ENCODE results near the gene NBPF11. TPM values are rescaled to one million over a fixed set of nuclear protein-coding genes. Genes with fewer than 3 reads are reported as not detected.
"Not testable (repeated sequence)": the region's sequence is repeated elsewhere in the genome, so short reads cannot be mapped to it uniquely, and the experiment has no call there.

Gene NBPF11
- total RNA-seq, 4 donors from 2014 or later, result 10.0 to 27.3 (median 18.7) TPM

DNA sequence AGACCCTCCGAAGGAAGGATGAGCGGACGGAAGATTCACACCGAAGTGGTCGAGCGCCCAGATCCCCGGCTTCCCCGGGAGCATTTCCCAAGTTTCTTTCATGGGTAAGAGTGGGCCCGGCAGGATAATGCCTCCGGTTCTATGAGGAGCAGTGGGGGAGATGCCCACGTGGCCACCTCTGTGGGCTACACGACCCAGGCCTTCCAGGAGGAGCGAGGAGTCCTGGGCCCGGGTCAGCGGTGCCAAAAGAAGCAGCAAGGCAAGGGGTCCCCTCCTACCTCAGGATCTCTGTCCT is 7.9 kb upstream of the NBPF11 start:
- Histone ChIP-seq H3K36me3 (no peaks in the 10 kb centered on the region), H3K4me3 (no peak overlapping the region), H3K4me1 (no peaks in the 10 kb centered on the region), H3K27me3 (peaks cover 45% of the 10 kb centered on the region), H3K9me3 (no peaks in the 10 kb centered on the region), H3K27ac (no peak overlapping the region)
- intact Hi-C loops (cut with DNase I; ENCODE audit: low total_unique reads) (no loop called here), in situ Hi-C loops (cut with MboI; ENCODE audit: low pct_ligation_motif_present in 1 of 4, low pct_unique_long_range_greater_than_20kb in 1 of 4, low sequenced_read_pairs in 3 of 4) (no loop called here)
- 80% methylated on average over 15 of the region's 15 CpGs; no CpG with 5 or more reads in 1 of the 2 donors for WGBS, 2 donors (ENCODE audit: low coverage in 1 of 2)
- TF ChIP-seq, protein P1, sequence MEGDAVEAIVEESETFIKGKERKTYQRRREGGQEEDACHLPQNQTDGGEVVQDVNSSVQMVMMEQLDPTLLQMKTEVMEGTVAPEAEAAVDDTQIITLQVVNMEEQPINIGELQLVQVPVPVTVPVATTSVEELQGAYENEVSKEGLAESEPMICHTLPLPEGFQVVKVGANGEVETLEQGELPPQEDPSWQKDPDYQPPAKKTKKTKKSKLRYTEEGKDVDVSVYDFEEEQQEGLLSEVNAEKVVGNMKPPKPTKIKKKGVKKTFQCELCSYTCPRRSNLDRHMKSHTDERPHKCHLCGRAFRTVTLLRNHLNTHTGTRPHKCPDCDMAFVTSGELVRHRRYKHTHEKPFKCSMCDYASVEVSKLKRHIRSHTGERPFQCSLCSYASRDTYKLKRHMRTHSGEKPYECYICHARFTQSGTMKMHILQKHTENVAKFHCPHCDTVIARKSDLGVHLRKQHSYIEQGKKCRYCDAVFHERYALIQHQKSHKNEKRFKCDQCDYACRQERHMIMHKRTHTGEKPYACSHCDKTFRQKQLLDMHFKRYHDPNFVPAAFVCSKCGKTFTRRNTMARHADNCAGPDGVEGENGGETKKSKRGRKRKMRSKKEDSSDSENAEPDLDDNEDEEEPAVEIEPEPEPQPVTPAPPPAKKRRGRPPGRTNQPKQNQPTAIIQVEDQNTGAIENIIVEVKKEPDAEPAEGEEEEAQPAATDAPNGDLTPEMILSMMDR (IDR thresholded peaks at IDR 0.05), result no peak
- TF ChIP-seq POLR2AphosphoS5 (IDR thresholded peaks at IDR 0.05) (no peak), EP300 (IDR thresholded peaks at IDR 0.05; ENCODE audit: low read depth) (no peak), POLR2A (IDR thresholded peaks at IDR 0.05) (no peak)
- no peak for DNase-seq

DNA sequence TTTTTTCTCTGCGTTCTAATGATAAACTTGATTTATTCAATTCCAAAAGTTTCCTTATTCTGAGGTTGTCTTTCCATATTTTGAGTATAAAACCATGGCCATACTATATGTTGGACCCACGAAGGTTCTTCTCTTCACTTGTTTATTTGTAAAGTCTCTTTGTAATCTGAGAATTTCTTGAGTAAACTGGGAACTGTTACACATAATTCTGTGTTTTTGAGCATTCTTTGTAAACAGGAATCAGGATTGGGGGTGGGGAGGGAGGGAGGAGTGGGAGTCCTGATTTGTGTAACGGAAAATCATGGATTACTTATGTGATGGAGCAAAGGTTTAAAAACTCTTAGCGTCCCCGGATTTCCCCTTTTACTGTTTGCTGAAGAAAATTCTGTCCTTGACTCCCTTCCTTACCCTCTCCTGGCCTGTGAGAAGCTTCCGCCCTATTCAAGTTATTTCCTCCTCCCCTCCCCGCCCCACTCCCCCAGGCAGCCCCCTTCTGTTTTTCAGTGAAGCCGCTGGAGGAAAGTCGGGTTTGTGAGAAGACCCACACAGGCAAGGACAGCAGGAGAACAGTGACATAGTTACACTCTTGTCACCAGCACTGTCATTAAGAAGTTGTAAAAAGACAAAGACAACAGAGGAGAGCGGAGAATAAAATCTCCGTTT is 6.4 kb upstream of the NBPF11 start:
- H3K4me3 ChIP-seq, result no peak overlapping the region
- in situ Hi-C loops (cut with MboI; ENCODE audit: low pct_ligation_motif_present in 1 of 4, low pct_unique_long_range_greater_than_20kb in 1 of 4, low sequenced_read_pairs in 3 of 4), result no loop called here
- H3K36me3 ChIP-seq, result no peaks in the 10 kb centered on the region
- intact Hi-C loops (cut with DNase I; ENCODE audit: low total_unique reads), result no loop called here
- H3K27me3 ChIP-seq, result peaks cover 45% of the 10 kb centered on the region
- 29 to 52% methylated on average over 6 to 11 of the region's 11 CpGs for WGBS, 2 donors (ENCODE audit: low coverage in 1 of 2)
- no peaks in the 10 kb centered on the region for H3K9me3 ChIP-seq
- H3K27ac ChIP-seq, result no peak overlapping the region
- no peak for TF ChIP-seq EP300 (IDR thresholded peaks at IDR 0.05; ENCODE audit: low read depth)
- no peak for TF ChIP-seq POLR2A (IDR thresholded peaks at IDR 0.05)
- TF ChIP-seq POLR2AphosphoS5 (IDR thresholded peaks at IDR 0.05), result no peak
- TF ChIP-seq, protein P1 (IDR thresholded peaks at IDR 0.05), result no peak
- H3K4me1 ChIP-seq, result no peaks in the 10 kb centered on the region
- no peak for DNase-seq

DNA sequence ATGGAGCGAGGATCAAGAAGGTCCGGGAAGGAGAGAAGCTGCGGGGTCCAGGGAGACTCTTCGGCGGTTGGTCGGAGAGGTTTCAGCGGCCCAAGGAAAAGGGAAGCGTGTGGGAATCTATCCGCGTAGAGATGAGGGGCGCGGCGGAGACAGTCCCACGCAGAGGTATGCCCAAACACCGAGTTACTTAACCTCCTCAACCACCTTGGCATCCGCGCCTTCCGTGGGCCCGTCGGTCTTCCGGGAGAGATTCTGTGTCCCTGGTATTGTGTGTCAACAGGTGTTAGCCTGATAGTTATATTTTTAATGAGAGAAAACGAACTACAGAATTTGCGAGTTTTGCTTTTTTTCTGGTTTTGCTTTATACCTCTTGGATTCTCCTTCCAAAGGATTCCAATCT is 5.7 kb upstream of the NBPF11 start:
- H3K36me3 ChIP-seq; H3K9me3 ChIP-seq; in situ Hi-C loops (cut with MboI; ENCODE audit: low pct_ligation_motif_present in 1 of 4, low pct_unique_long_range_greater_than_20kb in 1 of 4, low sequenced_read_pairs in 3 of 4); H3K27ac ChIP-seq; H3K4me1 ChIP-seq; intact Hi-C loops (cut with DNase I; ENCODE audit: low total_unique reads); H3K4me3 ChIP-seq; DNase-seq: not testable (repeated sequence)
- H3K27me3 ChIP-seq, result peaks cover 45% of the 10 kb centered on the region
- WGBS, 2 donors (ENCODE audit: low coverage in 1 of 2), result 35% methylated on average over 8 of the region's 23 CpGs; no CpG with 5 or more reads in 1 of the 2 donors

DNA sequence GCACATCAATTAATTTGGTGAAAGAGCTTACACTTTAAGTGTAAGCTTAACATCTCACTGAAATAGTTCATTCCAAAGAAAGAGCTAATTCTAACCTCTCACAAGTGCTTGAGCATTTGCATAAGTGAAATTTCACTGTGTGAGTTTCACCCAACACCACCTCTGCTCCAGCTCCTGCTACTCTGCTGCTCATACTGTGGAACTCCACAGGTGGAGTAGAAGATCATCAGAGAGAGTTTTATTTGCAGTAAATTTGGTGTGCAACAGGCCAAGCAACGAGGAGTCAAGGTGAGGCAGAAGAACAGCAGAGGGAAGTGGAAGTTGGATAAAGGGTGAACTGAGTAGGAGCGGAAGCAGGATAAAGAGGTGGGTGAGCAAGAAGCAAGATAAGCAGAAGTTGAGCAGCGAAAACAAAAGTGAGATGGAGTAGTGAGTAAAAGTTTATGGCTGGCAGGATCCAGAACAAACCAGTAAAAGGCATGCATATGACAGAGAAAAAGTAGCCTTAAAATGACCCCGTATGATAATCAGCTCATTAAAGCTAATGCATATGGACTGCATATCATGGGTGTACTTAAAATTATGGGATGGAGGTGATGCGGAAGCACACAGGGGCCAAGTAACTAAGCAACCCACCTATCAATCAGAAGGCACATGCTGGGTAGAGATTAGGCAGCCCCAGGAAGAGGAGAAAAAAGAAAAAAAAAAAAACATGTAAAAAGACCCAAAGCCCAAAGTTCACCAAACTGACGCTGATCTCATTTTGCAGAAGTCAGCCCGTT is 3.6 kb upstream of the NBPF11 start:
- DNase-seq; H3K36me3 ChIP-seq; in situ Hi-C loops (cut with MboI; ENCODE audit: low pct_ligation_motif_present in 1 of 4, low pct_unique_long_range_greater_than_20kb in 1 of 4, low sequenced_read_pairs in 3 of 4); H3K9me3 ChIP-seq; H3K4me3 ChIP-seq; H3K27ac ChIP-seq; intact Hi-C loops (cut with DNase I; ENCODE audit: low total_unique reads); H3K4me1 ChIP-seq: not testable (repeated sequence)
- H3K27me3 ChIP-seq, result peaks cover 28% of the 10 kb centered on the region
- 38 to 48% methylated on average over 3 to 6 of the region's 7 CpGs for WGBS, 2 donors (ENCODE audit: low coverage in 1 of 2)

DNA sequence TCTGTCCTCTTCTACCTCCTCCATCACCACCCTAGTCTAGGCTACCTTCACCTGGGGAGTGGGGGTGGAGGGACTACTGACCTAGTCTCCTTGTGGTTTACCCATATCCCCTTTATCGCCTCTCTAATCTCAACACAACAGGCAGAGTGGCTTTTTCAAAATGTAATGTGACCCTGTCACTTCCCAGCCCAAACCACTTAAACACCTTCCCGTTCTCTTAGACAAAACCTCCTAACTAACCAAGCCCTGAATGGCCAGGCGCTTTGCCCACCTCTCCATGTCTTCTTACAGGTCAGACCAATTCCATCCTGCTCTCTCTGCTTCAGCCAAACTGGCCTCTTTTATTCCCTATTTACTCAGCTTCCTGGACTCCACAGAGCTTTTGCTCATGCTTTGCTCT is 714 bp upstream of the NBPF11 start:
- in situ Hi-C loops (cut with MboI; ENCODE audit: low pct_ligation_motif_present in 1 of 4, low pct_unique_long_range_greater_than_20kb in 1 of 4, low sequenced_read_pairs in 3 of 4); H3K4me3 ChIP-seq; H3K36me3 ChIP-seq; DNase-seq; H3K27me3 ChIP-seq; H3K9me3 ChIP-seq; intact Hi-C loops (cut with DNase I; ENCODE audit: low total_unique reads); H3K4me1 ChIP-seq; H3K27ac ChIP-seq: not testable (repeated sequence)
- WGBS, 2 donors (ENCODE audit: low coverage in 1 of 2), result 74 to 75% methylated on average over 3 of the region's 3 CpGs

DNA sequence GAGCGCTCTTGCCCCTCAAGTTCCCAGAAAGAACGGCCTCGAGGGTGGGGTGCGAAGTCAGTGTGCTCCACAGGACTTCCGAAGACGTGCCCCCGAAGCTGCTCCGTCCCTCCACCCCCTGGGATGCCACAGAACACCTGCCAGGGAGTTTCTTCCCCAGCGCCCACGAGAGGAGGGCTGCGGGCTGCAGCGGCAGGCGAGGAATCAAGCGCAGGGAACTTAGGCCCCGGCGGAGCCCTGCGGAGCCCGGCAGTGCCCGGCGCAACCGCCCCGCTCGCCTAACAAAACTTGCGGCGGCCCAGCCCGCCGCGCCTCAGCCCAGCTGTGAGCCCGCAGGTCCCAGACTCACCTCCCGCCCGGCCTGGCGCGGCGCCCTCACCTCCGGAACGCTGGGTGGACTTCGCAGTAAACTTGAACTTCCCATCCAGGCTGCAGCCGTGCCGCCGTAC is 686 bp downstream of the NBPF11 start:
- WGBS, 2 donors (ENCODE audit: low coverage in 1 of 2), result no CpG with 5 or more reads among the region's 40 CpGs
- H3K27me3 ChIP-seq; H3K4me1 ChIP-seq; H3K9me3 ChIP-seq; in situ Hi-C loops (cut with MboI; ENCODE audit: low pct_ligation_motif_present in 1 of 4, low pct_unique_long_range_greater_than_20kb in 1 of 4, low sequenced_read_pairs in 3 of 4); intact Hi-C loops (cut with DNase I; ENCODE audit: low total_unique reads); H3K36me3 ChIP-seq: not testable (repeated sequence)
- peak overlapping the region; percentile 84 to 91 (median 88) for H3K27ac ChIP-seq
- H3K4me3 ChIP-seq, result peak overlapping the region; percentile 53 to 73 (median 68)
- DNase-seq, result peak; percentile 72

DNA sequence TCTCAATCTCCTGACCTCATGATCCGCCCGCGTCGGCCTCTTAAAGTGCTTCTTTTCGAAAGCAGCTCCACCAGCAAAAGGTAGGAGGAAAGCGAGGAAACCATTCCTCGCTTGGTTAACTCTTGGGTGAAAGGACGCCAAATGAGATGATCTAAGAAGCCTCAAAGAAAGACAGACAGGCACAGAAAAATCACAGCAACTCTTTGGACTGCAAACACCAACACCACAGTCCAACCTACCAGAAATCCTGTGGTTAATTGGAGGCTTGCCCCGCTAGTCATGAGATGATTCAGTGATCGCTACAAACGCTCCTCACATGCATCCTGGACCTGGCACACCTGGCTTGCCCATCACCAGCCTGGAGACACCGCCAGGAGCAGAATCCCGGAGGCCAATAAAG is 1.1 kb downstream of the NBPF11 start:
- H3K27me3 ChIP-seq; H3K4me1 ChIP-seq; intact Hi-C loops (cut with DNase I; ENCODE audit: low total_unique reads); in situ Hi-C loops (cut with MboI; ENCODE audit: low pct_ligation_motif_present in 1 of 4, low pct_unique_long_range_greater_than_20kb in 1 of 4, low sequenced_read_pairs in 3 of 4); H3K36me3 ChIP-seq; H3K9me3 ChIP-seq; DNase-seq: not testable (repeated sequence)
- 30% methylated on average over 9 of the region's 13 CpGs; no CpG with 5 or more reads in 1 of the 2 donors for WGBS, 2 donors (ENCODE audit: low coverage in 1 of 2)
- Histone ChIP-seq H3K27ac (peak overlapping the region; percentile 84 to 91 (median 88)), H3K4me3 (peak overlapping the region; percentile 53 to 73 (median 68))

DNA sequence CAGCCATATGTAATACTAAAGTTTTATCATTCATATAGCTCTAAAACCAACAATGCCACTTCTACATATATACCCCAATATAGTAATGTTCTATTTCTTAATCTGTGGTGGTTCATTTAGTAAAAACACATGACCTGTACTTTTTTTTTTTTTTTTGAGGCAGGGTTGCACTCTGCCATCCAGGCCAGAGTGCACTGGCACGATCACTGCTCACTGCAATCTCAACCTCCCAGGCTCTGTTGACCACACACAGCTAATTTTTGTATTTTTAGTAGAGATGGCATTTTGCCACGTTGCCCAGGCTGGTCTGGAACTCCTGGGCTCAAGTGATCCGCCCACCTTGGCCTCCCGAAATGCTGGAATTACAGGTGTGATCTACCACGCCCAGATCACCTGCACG is 2.1 kb downstream of the NBPF11 start:
- H3K27me3 ChIP-seq; intact Hi-C loops (cut with DNase I; ENCODE audit: low total_unique reads); in situ Hi-C loops (cut with MboI; ENCODE audit: low pct_ligation_motif_present in 1 of 4, low pct_unique_long_range_greater_than_20kb in 1 of 4, low sequenced_read_pairs in 3 of 4); H3K27ac ChIP-seq; H3K4me1 ChIP-seq; H3K9me3 ChIP-seq; H3K36me3 ChIP-seq; H3K4me3 ChIP-seq; DNase-seq: not testable (repeated sequence)
- WGBS, 2 donors (ENCODE audit: low coverage in 1 of 2), result 33 to 60% methylated on average over 1 of the region's 6 CpGs

Measured in transverse colon (tissue), 4 donors.